HG02759 (cell line): Measurements from ENCODE around the gene DYSF.

Experiments used
- ATAC-seq: cut with Tn5 transposase; IDR thresholded peaks from one replicate; pipeline ENCODE4 v1.9.1; 2021; ENCODE audit warnings: mild to moderate bottlenecking, moderate library complexity; ENCODE audit not compliant: unreplicated experiment

DYSF gene

DNA sequence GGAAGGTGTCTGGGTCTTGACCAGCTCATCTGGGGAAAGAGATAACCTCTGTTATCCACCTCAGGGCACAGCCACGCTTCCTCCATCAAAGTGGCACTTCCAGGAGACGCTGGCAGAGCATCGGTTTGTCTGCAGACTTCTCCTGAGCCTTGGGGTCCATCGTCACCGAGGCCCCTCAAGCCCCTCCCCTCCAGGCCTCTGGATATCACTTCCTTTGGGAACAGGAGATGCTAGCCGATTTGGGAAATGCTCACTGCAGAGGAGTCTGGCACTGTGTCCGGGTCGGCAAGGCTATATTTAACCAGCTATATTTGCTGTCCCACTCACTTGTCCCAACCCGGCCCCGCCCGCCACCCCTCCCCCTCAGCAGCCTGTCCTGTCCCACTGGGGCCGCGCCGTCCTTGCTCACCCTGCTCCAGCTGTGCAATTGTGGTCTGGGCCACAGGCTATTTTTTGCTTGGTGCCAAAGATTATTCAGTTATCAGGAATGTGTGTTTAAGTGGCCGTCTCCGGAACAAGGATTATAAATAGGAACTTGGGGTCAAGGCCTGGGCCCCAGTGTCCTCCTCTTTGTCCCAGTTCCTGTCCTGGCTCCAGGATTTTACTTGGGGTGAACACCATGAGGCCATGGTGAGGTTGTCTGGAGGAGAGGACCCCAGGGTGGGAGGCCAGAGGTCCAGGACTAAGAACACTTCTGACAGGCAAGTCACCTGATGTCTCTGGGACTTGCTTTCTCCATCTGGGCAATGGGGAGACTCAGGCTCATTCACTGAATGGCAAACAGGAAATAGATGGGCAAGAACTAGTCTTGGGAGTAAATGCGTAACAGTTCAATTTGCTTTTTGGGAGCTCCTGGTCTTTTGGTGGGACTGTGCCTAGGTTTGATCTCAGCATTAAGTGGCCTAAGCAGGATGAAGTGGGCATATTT lies 263.6 kb downstream of the DYSF start:
- no peak for ATAC-seq

DNA sequence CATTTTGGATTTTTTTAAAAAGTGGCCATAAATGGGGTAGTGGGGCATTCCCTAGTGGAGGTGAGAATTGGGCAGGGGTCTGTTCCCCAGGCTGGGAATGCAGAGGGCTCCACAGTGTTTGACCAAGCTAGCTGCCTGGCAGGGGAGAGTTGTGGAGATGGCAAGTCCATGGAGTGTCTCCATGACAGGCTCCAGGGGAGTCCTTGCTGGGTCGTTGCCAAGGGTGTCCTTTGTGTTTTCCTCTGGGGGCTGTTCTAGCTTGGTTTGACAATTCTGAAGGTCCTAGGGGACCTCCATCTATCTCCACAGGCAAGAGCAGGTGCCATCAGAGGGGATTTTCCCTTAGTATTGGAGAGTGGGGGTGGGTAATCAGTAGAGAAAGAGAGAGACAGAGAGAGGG lies 265.3 kb downstream of the DYSF start:
- no peak for ATAC-seq

DNA sequence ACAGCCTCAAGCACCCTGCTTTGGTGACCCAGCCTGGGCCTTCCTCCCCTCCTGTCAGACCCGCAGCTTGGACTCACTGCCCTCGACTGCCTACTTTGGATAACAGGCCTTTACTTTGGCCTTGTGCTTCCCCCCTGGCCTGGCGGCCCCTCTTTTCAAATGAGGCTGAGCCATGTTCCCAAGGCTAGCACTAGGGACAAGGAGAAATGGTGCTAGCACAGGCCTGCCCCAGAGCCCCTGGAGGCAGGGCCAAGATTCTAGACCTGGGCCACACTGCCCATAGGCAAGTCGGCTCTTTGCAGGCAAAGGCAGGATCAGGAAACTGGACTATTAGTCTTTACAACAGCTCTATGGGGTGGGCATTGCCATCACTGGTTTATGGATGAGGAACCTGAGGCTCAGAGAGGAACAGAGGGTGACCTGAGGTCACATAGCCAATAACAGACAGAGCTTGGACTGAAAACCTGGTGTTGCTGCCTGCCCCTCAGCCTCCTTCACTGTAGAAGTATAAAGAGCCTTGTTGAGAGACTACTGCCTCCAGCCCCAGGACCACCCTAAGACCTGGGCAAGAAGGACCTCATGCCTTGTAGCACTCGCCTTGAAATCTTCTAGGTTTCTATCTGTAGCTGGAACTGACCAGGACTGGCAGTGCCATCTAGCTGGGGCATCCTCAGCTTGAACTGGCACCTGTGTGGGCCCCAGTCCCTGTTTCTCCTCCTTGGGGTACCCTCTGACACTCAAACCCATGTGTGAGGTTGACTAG lies 266.3 kb downstream of the DYSF start:
- ATAC-seq: no peak

DNA sequence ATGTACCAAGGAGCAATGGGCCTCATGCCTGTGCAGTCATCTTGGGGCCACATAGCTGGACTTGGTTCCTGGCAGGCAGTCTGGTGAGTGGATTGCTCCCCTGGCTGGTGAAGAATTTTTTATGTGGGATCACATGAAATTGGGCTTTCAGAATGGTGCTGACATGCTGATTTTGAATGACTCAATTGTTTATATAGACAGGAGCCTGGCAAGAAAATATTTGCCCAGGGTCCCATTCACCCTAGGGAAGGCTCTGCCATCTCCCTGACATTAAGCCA lies 266.9 kb downstream of the DYSF start:
- ATAC-seq: no peak

DNA sequence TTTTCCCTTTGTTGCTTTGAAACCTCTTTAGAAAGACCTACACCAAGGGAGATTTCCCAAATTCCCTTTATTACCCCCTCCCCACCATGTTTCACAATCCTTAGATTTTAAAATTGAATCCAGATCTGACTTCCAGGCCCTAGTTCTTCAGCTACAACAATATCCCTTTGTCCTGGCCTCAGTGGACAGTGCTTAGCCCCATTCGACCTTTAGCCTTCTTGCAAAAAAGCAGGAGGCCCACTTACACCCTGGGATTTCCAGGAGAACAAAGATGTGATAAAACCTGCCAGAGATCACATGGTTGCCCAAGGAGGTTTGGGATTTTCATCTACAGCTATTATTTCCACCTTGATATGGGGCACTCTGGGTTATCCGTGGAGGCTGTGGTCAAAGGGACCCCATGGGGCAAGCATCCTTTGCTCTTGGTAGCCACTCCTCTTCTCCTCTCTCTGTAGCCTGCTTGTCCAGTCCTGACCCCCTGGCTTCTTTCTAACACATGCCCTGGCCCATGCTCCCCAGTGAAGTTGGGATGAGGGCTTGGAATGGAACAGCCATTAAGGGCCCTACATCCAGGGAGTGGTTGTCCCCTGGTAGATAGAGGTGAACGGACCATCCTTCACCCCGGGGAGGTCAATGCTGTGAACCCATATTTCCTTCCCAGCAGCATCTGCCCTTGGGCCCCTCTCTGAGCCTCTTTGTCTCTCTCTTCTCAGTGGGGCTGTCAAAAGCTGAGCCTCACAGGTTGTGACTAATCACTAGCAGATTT lies 267.4 kb downstream of the DYSF start:
- no peak for ATAC-seq

DNA sequence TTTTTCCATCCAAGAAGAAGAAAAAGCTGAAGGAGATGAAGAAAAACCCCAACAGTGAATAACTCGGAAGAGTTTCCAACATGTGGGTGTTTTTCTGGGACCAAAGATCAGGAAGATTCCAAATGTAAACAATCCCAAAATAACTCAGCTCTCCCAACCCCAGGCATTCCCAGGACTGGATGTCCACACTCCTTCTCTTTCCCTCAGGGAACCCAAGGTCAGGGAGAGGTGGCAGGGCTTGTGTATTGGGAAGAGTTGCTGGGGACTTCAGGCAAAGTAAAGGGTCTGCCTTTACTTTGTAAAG lies 268.0 kb downstream of the DYSF start:
- ATAC-seq: no peak

DNA sequence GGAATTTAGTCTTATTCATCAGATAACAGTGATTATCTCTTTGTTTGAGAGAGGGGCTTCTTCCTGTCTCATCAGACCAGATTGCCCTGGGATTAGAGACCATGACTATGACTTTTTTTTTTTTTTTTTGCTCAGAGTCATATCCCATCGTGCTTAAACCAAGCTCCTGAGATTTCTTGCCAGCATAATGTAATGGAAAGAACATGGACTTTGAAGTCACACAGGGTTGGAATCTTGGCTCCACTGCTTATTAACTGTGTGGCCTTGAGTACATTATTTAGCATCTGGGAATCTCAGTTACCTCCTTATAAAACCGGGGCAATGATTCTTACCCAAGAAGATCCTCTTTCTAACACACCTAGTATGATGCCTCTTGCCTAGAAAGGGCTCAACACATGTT lies 268.3 kb downstream of the DYSF start:
- ATAC-seq: no peak

DNA sequence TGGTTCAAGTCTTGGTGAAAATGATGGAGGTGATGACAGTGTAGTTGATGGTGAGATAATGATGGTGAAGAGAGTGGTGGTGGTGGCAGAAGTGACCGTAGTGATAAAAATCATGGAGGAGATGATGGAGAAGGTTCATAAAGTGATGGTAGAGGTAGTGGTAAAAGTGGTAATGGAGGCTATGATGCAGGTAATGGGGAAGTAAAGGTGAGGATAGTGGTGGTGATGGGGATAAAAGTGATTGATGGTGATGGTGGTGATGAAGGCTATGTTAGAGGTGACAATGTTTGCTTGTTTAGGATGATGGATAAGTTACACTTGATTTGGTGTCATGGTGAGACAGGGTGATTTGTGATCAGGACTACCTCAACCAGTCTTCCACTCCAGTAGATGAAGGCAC lies 268.9 kb downstream of the DYSF start:
- no peak for ATAC-seq

DNA sequence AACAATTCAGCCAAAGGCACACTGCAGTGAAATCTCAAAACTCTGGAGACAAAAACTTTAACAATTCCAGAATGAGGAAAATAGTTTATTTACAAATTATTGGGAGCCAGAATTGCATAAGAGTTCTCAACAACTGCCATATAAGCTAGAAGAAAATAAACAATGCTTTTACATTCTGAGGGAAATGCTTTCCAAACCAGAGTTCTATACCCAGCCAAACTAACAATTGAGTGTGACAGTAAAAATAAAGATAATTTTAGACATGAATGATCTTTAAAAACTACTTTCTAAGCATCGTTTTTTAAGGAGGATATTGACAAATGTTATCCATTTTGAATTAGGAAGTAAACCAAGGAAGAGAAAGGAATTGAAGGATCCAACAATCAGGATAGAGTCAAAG lies 271.4 kb downstream of the DYSF start:
- ATAC-seq: no peak

DNA sequence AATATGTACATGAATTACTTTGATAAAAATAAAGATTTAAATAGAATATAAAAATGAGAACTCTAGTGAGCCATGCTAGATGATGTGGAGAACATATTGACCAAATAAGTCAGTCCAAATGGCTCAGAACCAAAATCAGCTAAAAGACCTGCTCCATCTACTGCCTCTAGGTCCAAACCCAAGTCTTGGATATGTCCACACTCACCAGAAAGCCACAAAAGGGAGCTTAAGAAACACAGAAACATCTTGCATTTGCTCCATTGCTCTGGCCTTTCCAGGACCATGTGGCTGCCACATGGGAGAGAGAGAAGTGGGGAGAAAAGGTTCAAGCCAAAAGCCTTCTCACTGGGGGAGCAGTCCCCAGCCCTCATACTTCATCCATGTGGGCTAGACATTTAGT lies 272.5 kb downstream of the DYSF start:
- no peak for ATAC-seq

DNA sequence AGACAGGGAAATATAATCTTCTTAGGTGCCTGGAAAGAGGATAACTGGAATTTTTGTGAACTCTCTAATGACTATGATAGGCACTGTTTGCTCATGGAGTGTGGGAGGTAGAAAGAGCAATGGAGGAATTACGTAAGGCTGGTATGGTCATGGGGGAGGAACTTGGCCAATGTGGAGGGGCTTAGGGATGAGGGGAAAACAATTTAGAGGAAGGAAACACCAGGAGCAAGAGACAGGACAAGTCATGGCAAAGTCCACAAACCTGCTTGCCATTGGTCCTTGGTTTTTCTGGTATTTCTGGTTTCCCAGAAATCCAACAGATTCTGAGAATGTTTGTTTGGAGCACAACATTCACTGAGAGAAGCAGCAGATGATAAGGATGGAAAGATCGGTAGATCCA lies 274.2 kb downstream of the DYSF start:
- ATAC-seq: no peak

DNA sequence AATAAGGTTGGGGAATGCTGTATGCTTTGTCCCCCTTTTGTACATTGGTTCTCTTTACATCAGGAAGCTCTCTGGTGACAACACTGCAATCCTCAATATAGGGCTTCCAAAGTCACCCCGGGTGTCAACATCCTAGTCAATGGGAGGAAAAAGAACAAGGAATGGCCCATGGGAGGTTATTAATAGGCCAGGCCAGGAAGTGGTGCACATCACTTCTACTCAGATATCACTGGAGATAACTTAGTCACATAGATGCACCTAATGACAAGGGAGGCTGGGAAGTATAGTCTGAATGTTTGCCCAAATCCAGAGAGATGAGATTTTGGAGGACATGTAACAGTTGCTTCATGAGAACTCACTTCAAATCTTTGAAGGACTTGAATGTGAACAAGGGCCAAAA lies 274.7 kb downstream of the DYSF start:
- no peak for ATAC-seq

DNA sequence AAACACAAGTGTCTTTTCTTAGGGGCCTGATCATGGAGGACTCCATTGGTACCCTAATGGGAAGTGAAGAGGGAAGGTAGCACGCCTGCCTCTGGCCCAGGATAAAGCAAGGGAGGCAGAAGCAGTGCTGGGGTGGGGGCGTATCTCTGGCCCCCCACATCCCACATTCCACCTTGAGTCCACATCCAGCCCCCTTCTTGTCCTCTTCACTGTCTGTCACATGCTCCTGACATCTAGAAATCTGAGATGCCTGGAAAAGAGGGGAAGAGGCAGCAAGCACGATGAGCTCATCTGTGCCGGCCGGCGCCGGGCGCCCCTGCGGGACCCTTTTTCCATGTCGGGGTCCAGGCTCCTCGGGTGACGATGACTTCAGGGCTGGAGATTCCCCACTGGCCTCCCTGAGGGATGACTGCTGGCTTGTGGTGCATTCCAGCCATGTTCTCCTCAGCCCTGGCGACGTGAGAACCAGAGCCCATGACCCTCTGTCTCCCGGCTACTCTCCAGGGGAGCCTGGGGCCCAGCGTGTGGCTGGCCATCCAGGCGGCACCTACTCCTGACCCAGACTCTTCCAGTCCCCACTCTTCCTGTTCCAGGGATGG lies 277.5 kb downstream of the DYSF start:
- ATAC-seq: no peak

DNA sequence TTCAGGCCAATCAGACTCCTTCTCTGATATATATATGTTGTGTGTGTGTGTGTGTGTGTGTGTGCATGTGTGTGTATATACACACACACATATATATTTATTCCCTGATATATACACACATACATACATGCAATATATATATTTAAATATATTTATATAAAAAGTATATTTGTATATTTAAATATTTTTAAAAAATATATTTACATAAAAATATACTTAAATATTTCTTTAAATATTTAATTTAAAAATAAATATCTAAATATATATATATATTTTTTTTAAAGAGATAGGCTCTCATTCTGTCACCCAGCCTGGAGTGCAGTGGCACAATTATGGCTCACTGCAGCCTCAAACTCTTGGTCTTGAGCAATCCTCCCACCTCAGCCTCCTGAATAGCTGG lies 281.3 kb downstream of the DYSF start:
- no peak for ATAC-seq

DNA sequence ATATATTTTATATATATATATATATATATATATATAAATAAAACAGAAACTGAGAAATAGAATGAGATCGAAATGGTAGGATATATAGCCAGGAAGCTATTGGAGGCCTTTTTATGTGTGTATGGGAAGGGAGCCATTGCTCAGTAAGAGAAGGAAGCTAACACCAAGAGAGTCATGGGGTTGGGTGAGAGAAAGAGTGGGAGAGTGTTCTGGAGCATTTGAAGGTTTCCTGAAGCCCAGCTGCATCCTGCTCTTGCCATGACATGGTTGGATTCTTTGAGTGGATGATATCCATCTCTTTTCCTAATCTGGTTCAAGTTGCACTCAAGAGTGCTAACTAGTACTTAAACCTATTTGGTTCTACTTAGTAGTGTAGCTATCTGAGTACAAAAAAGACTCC lies 282.3 kb downstream of the DYSF start:
- no peak for ATAC-seq
